Epithelial cell of esophagus (primary cell): ENCODE data around the gene CPA5.

ENCODE experiments used
- DNase-seq: peaks from one replicate; pipeline ENCODE4 v3.0.0; 2010; ENCODE audit warnings: low read depth
- H3K4me3 ChIP-seq: 2 replicates; pipeline ENCODE4 v1.5.1; 2011; ENCODE audit warnings: mild to moderate bottlenecking, low read length, control low read depth
- CTCF ChIP-seq: IDR thresholded peaks from 2 replicates; pipeline ENCODE4 v1.5.1; 2011; ENCODE audit warnings: low read depth, mild to moderate bottlenecking, low read length, control low read depth, inconsistent platforms; ENCODE audit not compliant: insufficient read depth; ENCODE audit errors: missing control alignments

The CPA5 gene

DNA sequence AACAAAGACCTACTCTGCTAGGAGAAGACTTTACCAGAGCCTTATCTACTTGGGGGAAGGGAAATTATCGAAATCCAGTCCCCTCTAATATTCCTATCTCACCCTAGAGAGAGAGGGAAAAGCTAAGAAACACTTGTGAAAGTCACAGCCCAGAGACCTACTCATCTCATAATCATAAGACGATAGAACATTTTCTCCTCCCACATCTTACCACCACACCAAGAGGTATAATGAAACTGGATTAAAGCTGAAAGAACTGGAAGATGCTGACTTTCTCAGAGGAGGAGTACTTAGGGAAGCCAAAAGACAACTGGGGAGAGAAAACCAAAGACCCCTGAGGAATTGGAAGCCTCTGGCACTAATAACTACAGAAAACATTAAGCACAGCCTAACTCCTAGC, 10.8 kb upstream of the CPA5 start:
- H3K4me3 ChIP-seq = no peak overlapping the region
- TF ChIP-seq CTCF = no peak
- DNase-seq = no peak

- H3K4me3 ChIP-seq = no peak overlapping the region
- DNase-seq = no peak
- TF ChIP-seq CTCF = no peak
Measured at GRCh38 chr7:130334274-130334673, 10.3 kb upstream of the CPA5 start.

DNA sequence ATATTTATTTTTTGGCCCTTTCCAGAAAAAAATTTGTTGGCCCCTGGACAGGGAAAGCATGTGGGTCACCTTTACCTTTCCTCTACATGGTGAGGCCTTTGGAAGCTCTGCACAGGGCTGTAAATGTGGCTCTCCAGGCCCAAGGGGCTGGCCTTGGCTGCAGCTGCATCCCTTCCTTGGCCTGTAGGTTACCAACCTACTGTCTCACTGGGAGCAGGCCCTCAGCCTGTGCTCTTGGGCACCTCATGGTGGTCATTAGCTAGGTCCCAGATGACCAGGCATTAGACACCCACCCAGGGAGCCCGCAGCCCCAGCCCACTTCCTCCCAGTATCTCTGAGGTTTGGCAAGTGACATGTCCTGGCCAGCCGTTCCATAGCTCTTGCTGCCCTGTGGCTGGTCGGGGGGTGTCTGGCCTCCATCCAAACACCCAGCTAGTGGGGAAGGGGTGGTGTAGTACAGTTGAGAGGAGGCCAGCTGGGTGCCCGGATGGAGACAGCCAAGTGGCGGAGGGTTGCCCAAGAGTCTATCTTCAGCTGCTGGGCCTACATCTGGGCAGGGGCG, 7.1 kb upstream of the CPA5 start:
- H3K4me3 ChIP-seq = no peak overlapping the region
- DNase-seq = no peak
- TF ChIP-seq CTCF = no peak

GRCh38 chr7:130338233-130338632, 6.4 kb upstream of the CPA5 start:
- no peak for DNase-seq
- TF ChIP-seq CTCF = no peak

GRCh38 chr7:130341882-130342281, 2.7 kb upstream of the CPA5 start:
- TF ChIP-seq CTCF = no peak

More at GRCh38 chr7:130338233-130338632, 6.4 kb upstream of the CPA5 start:
- no peak overlapping the region for H3K4me3 ChIP-seq

GRCh38 chr7:130342701-130343380, 1.8 kb upstream of the CPA5 start:
- no peak for TF ChIP-seq CTCF
- DNase-seq = no peak
- H3K4me3 ChIP-seq = no peak overlapping the region

More at GRCh38 chr7:130341882-130342281, 2.7 kb upstream of the CPA5 start:
- H3K4me3 ChIP-seq = no peak overlapping the region
- no peak for DNase-seq

GRCh38 chr7:130345136-130345535, 520 bp downstream of the CPA5 start:
- H3K4me3 ChIP-seq = no peak overlapping the region
- TF ChIP-seq CTCF = no peak
- no peak for DNase-seq
